PFSK-1 (cell line): ENCODE results near the gene SIRT7.

ENCODE experiments used
- FOXP2 ChIP-seq: optimal IDR thresholded peaks from 2 replicates; pipeline ENCODE3; 2011; ENCODE audit warnings: borderline replicate concordance, control low read depth, inconsistent platforms; ENCODE audit not compliant: insufficient read depth; ENCODE audit errors: extremely low read length, extremely low read depth
- POLR2AphosphoS5 ChIP-seq: IDR thresholded peaks from 2 replicates; pipeline ENCODE4 v1.6.1; 2012; ENCODE audit warnings: low read depth, mild to moderate bottlenecking, control low read depth, low read length, moderate library complexity
- SIN3A ChIP-seq: IDR thresholded peaks from 2 replicates; pipeline ENCODE4 v1.6.1; 2012; ENCODE audit warnings: mild to moderate bottlenecking, low read length, moderate library complexity, borderline replicate concordance; ENCODE audit not compliant: insufficient read depth
- TAF1 ChIP-seq: IDR thresholded peaks from 2 replicates; pipeline ENCODE4 v1.6.1; 2012; ENCODE audit warnings: low read length, control low read depth, borderline replicate concordance; ENCODE audit not compliant: insufficient read depth
- TF ChIP-seq, protein P1 (sequence below), 2 experiments: IDR thresholded peaks; 2 replicates each; pipeline versions ENCODE4 v1.6.1 to v1.8.0; 2011 to 2012; ENCODE audit warnings: low read depth in 2 of 2, low read length in 2 of 2, control low read depth in 1 of 2, inconsistent platforms in 1 of 2, mild to moderate bottlenecking in 1 of 2, moderate library complexity in 1 of 2; ENCODE audit not compliant: insufficient read depth in 1 of 2

Gene SIRT7

GRCh38 chr17:81942167-81942553, 24.2 kb upstream of the SIRT7 start:
- no peak for TF ChIP-seq TAF1
- TF ChIP-seq, protein P1, sequence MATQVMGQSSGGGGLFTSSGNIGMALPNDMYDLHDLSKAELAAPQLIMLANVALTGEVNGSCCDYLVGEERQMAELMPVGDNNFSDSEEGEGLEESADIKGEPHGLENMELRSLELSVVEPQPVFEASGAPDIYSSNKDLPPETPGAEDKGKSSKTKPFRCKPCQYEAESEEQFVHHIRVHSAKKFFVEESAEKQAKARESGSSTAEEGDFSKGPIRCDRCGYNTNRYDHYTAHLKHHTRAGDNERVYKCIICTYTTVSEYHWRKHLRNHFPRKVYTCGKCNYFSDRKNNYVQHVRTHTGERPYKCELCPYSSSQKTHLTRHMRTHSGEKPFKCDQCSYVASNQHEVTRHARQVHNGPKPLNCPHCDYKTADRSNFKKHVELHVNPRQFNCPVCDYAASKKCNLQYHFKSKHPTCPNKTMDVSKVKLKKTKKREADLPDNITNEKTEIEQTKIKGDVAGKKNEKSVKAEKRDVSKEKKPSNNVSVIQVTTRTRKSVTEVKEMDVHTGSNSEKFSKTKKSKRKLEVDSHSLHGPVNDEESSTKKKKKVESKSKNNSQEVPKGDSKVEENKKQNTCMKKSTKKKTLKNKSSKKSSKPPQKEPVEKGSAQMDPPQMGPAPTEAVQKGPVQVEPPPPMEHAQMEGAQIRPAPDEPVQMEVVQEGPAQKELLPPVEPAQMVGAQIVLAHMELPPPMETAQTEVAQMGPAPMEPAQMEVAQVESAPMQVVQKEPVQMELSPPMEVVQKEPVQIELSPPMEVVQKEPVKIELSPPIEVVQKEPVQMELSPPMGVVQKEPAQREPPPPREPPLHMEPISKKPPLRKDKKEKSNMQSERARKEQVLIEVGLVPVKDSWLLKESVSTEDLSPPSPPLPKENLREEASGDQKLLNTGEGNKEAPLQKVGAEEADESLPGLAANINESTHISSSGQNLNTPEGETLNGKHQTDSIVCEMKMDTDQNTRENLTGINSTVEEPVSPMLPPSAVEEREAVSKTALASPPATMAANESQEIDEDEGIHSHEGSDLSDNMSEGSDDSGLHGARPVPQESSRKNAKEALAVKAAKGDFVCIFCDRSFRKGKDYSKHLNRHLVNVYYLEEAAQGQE (IDR thresholded peaks at IDR 0.05; ENCODE audit: insufficient read depth in 1 of 2, low read depth in 2 of 2, low read length in 2 of 2), result no peak
- TF ChIP-seq FOXP2, result no peak
- TF ChIP-seq SIN3A, result no peak
- TF ChIP-seq POLR2AphosphoS5, result no peak

DNA sequence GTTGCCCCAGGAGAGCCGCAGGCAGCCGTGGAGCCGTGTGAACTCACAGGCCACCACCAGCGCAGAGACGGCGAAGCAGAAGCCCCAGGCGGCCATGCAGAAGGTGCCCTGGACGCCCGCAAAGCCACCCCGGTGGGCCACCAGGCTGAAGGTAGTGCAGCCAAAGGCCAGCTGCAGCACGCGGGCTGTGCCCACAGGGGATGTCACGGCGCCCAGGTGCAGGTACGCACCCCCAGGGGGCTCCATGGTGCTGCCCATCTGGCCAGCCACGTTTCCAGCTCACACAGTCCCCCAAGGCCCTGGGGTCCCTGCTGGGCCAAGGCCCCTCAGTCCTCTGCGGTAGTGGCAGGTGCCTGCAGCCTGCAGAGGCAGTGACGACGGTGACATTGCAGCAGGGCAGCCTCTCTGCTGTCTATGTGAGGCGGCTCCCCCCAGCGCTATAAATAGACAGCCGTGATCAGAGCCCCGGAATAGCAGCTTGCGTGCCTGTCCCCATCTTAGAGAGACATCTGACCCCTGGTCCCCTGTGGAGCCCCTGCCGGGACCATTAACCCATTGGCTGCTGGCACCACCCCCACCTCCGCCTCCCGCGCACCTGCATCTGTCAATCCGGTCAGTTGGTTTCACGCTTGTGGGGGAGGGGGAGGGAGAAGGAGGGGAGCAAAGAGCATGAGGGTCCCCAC, 23.6 kb upstream of the SIRT7 start:
- TF ChIP-seq TAF1 (no peak), SIN3A (no peak), FOXP2 (no peak), POLR2AphosphoS5 (no peak)
- TF ChIP-seq, protein P1 (IDR thresholded peaks at IDR 0.05; ENCODE audit: insufficient read depth in 1 of 2, low read depth in 2 of 2, low read length in 2 of 2), result no peak

DNA sequence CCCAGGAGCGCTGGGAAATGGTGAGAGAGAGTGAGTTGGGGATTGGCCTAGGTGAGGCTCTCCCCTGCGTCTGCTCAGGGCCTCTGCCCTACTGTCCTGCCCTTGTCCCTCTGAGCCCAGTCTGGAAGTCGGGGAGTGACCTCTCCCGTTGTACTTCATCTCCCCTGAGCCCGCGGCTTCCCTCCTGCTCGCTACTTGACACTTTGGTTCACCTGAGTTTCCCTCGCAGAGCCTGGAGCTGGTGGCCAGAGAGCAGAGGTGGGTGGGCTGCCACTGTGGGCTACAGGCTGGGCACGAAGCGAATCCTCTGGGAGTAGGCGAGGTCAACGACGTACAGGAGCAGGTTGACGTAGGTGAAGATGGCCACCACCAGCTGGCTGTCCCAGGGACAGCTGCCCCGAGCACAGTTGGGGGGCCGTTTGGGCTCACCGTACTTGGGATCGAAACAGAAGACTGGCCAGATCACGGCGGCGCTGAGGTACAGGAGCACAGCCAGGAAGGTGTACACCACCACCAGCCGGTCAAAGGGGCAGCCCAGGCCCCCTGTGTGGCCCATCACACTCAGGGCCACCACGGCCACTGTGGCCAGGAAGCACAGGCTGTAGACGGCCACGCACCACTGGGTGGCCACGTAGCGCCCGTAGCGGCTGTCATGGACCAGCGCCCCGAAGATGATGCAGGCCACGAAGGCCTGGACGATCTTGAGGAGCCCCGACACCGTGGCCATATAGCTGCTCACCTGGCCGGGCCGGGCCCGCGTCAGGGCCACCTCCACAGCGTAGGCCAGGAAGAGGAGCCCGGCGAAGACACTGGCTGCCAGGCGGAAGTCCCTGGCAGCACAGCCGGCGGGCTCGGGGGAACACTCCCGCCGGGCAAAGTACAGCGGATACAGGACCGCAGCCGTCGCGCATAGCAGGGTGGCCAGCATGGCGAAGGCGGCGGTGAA, 22.8 kb upstream of the SIRT7 start:
- no peak for TF ChIP-seq SIN3A
- TF ChIP-seq TAF1, result no peak
- no peak for TF ChIP-seq FOXP2
- TF ChIP-seq POLR2AphosphoS5, result no peak
- TF ChIP-seq, protein P1 (IDR thresholded peaks at IDR 0.05; ENCODE audit: insufficient read depth in 1 of 2, low read depth in 2 of 2, low read length in 2 of 2), result no peak

- no peak for TF ChIP-seq TAF1
- TF ChIP-seq FOXP2, result no peak
Measured at GRCh38 chr17:81939881-81940385, 22.0 kb upstream of the SIRT7 start.

GRCh38 chr17:81939218-81939617, 21.2 kb upstream of the SIRT7 start:
- no peak for TF ChIP-seq FOXP2
- TF ChIP-seq, protein P1 (IDR thresholded peaks at IDR 0.05; ENCODE audit: insufficient read depth in 1 of 2, low read depth in 2 of 2, low read length in 2 of 2), result no peak
